ENCODE measurements around the gene PHACTR3.

The PHACTR3 gene

DNA sequence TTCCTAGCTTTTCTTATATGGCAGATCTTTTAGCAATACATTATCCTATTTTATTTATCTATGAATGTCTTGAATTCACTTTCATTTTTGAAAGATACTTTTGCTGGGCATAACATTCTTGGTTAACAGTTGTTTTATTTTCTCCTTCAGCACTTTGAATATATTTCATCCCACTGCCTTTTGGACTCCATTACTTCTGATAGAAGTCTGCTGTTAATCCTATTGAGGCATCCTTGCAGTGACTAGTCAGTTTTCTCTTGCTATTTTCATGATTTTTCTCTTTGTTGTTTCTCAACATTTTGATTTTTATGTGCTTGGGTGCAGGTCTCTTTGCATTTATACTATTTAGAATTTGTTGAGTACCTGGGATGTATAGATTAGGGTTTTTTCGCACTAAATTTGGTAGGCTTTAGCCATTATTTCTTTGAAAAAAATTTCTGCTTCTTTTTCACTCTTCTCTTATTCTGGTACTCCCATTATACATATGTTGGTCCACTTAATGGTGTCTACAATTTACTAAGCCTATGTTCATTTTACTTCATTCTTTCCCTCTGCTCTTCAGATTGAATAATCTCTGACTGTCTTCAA is 53.2 kb downstream of the PHACTR3 start:
- H3K4me1 ChIP-seq (ENCODE audit: control insufficient read depth, insufficient read depth, low read depth, low read length): no peaks in the 10 kb centered on the region
- no peak overlapping the region for H2BK5ac ChIP-seq (ENCODE audit: low read depth, low read length, poor library complexity, severe bottlenecking)
- no peaks in the 10 kb centered on the region for H3K79me1 ChIP-seq (replicated peaks; ENCODE audit: low read length, poor library complexity, severe bottlenecking)
- H2BK15ac ChIP-seq (ENCODE audit: low read depth, poor library complexity, severe bottlenecking): no peak overlapping the region
- no peak overlapping the region for H2BK120ac ChIP-seq (ENCODE audit: low read depth, low read length)
- H3K27me3 ChIP-seq (ENCODE audit: control insufficient read depth in 1 of 2, insufficient read depth in 1 of 2, low read length in 2 of 2): no peaks in the 10 kb centered on the region
- no peak overlapping the region for H3K27ac ChIP-seq (ENCODE audit: low read length, poor library complexity, severe bottlenecking)
- no peak overlapping the region for H3K4me3 ChIP-seq (ENCODE audit: insufficient read depth in 1 of 2, low read depth in 1 of 2, low read length in 2 of 2)
- no peak overlapping the region for H3K4me2 ChIP-seq (ENCODE audit: low read length, poor library complexity, severe bottlenecking)
- no peak overlapping the region for H3K14ac ChIP-seq (ENCODE audit: low read length in 2 of 2)
- peaks cover 57% of the 10 kb centered on the region for H3K9me3 ChIP-seq (ENCODE audit: control insufficient read depth, low read length)
- H2AK5ac ChIP-seq (ENCODE audit: low read length, severe bottlenecking): no peak overlapping the region
- H3K9ac ChIP-seq (ENCODE audit: low read length): no peak overlapping the region
- H4K91ac ChIP-seq (ENCODE audit: low read length): no peak overlapping the region
- no peak overlapping the region for H3K23ac ChIP-seq (ENCODE audit: low read length in 2 of 2)
- DNase-seq: peak; percentile 3
- H3K4ac ChIP-seq (ENCODE audit: low read depth in 1 of 2, low read length in 2 of 2): no peak overlapping the region
- no peak overlapping the region for H4K8ac ChIP-seq (ENCODE audit: low read length)
- H3K36me3 ChIP-seq (ENCODE audit: control insufficient read depth in 1 of 2, insufficient read depth in 2 of 2, low read depth in 1 of 2, low read length in 2 of 2): no peaks in the 10 kb centered on the region
- H2BK12ac ChIP-seq (ENCODE audit: low read length in 2 of 2): no peak overlapping the region
- no peak overlapping the region for H3K18ac ChIP-seq (ENCODE audit: low read depth in 1 of 2, low read length in 2 of 2)
- H2AFZ ChIP-seq (ENCODE audit: low read depth, low read length): no peak overlapping the region
- no CpG with 5 or more reads among the region's 1 CpG for WGBS

DNA sequence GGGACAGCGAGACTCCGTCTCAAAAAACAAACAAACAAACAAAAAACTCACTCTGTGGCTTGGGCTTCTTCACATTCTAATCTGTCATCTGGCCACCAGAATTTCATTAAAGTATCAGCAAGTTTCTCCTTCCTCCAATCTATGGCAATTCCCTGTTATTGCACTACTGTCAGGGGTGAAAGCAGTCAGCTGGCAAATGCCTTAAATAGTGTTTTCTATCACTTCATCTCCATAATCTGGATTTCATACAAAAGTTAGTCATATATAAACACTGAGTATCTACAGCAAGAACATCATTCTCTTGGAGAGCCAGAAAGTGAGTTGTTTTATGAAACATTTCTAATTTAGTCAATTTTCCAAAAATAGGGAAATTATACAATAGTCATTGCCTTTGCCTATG is 56.1 kb downstream of the PHACTR3 start:
- H3K9ac ChIP-seq (ENCODE audit: low read length): no peak overlapping the region
- H3K4ac ChIP-seq (ENCODE audit: low read depth in 1 of 2, low read length in 2 of 2): no peak overlapping the region
- H2AFZ ChIP-seq (ENCODE audit: low read depth, low read length): no peak overlapping the region
- H3K23ac ChIP-seq (ENCODE audit: low read length in 2 of 2): no peak overlapping the region
- no peak overlapping the region for H2AK5ac ChIP-seq (ENCODE audit: low read length, severe bottlenecking)
- H3K4me3 ChIP-seq (ENCODE audit: insufficient read depth in 1 of 2, low read depth in 1 of 2, low read length in 2 of 2): no peak overlapping the region
- no peak overlapping the region for H3K4me2 ChIP-seq (ENCODE audit: low read length, poor library complexity, severe bottlenecking)
- H4K91ac ChIP-seq (ENCODE audit: low read length): no peak overlapping the region
- H4K8ac ChIP-seq (ENCODE audit: low read length): no peak overlapping the region
- no peak overlapping the region for H2BK15ac ChIP-seq (ENCODE audit: low read depth, poor library complexity, severe bottlenecking)
- no peak overlapping the region for H3K27ac ChIP-seq (ENCODE audit: low read length, poor library complexity, severe bottlenecking)
- no peaks in the 10 kb centered on the region for H3K79me1 ChIP-seq (replicated peaks; ENCODE audit: low read length, poor library complexity, severe bottlenecking)
- no peak overlapping the region for H2BK12ac ChIP-seq (ENCODE audit: low read length in 2 of 2)
- H3K14ac ChIP-seq (ENCODE audit: low read length in 2 of 2): no peak overlapping the region
- WGBS: 83% methylated on average over 2 of the region's 2 CpGs
- H3K27me3 ChIP-seq (ENCODE audit: control insufficient read depth in 1 of 2, insufficient read depth in 1 of 2, low read length in 2 of 2): peaks cover 0 to 7% of the 10 kb centered on the region in 2 experiments
- DNase-seq: no peak
- no peak overlapping the region for H2BK120ac ChIP-seq (ENCODE audit: low read depth, low read length)
- H2BK5ac ChIP-seq (ENCODE audit: low read depth, low read length, poor library complexity, severe bottlenecking): no peak overlapping the region
- H3K36me3 ChIP-seq (ENCODE audit: control insufficient read depth in 1 of 2, insufficient read depth in 2 of 2, low read depth in 1 of 2, low read length in 2 of 2): no peaks in the 10 kb centered on the region
- no peaks in the 10 kb centered on the region for H3K4me1 ChIP-seq (ENCODE audit: control insufficient read depth, insufficient read depth, low read depth, low read length)
- H3K9me3 ChIP-seq (ENCODE audit: control insufficient read depth, low read length): peaks cover 52% of the 10 kb centered on the region
- no peak overlapping the region for H3K18ac ChIP-seq (ENCODE audit: low read depth in 1 of 2, low read length in 2 of 2)

DNA sequence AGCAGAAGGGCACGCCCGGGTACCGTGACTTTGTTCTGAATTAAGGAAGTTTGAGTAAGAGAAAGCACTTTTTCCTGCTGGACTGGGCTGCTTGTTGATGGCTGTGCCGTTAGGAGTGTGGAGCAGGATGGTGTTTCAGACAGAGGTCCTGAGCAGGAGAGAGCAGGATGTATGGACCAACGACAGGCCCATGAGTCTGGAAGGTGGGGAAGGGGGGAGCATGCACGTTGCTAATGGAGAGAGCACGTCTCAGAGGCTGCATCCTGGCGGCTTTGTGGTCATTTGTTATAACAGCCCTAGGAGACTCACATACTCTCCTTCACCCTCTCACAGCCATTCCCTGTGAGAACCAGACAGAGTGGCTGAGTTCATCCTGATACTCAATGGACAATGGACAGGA is 56.8 kb downstream of the PHACTR3 start:
- H2BK120ac ChIP-seq (ENCODE audit: low read depth, low read length): no peak overlapping the region
- no peak overlapping the region for H2AFZ ChIP-seq (ENCODE audit: low read depth, low read length)
- no peak overlapping the region for H4K91ac ChIP-seq (ENCODE audit: low read length)
- no peak overlapping the region for H2BK5ac ChIP-seq (ENCODE audit: low read depth, low read length, poor library complexity, severe bottlenecking)
- no peak overlapping the region for H2BK12ac ChIP-seq (ENCODE audit: low read length in 2 of 2)
- no peaks in the 10 kb centered on the region for H3K4me1 ChIP-seq (ENCODE audit: control insufficient read depth, insufficient read depth, low read depth, low read length)
- WGBS: 66% methylated on average over 8 of the region's 8 CpGs
- H3K23ac ChIP-seq (ENCODE audit: low read length in 2 of 2): no peak overlapping the region
- no peak overlapping the region for H3K4ac ChIP-seq (ENCODE audit: low read depth in 1 of 2, low read length in 2 of 2)
- H3K79me1 ChIP-seq (replicated peaks; ENCODE audit: low read length, poor library complexity, severe bottlenecking): no peaks in the 10 kb centered on the region
- no peak overlapping the region for H2BK15ac ChIP-seq (ENCODE audit: low read depth, poor library complexity, severe bottlenecking)
- DNase-seq: no peak
- peaks cover 0 to 7% of the 10 kb centered on the region in 2 experiments for H3K27me3 ChIP-seq (ENCODE audit: control insufficient read depth in 1 of 2, insufficient read depth in 1 of 2, low read length in 2 of 2)
- no peak overlapping the region for H4K8ac ChIP-seq (ENCODE audit: low read length)
- peaks cover 46% of the 10 kb centered on the region for H3K9me3 ChIP-seq (ENCODE audit: control insufficient read depth, low read length)
- H3K27ac ChIP-seq (ENCODE audit: low read length, poor library complexity, severe bottlenecking): no peak overlapping the region
- H3K18ac ChIP-seq (ENCODE audit: low read depth in 1 of 2, low read length in 2 of 2): no peak overlapping the region
- no peaks in the 10 kb centered on the region for H3K36me3 ChIP-seq (ENCODE audit: control insufficient read depth in 1 of 2, insufficient read depth in 2 of 2, low read depth in 1 of 2, low read length in 2 of 2)
- no peak overlapping the region for H3K4me3 ChIP-seq (ENCODE audit: insufficient read depth in 1 of 2, low read depth in 1 of 2, low read length in 2 of 2)
- H3K14ac ChIP-seq (ENCODE audit: low read length in 2 of 2): no peak overlapping the region
- H3K9ac ChIP-seq (ENCODE audit: low read length): no peak overlapping the region
- no peak overlapping the region for H3K4me2 ChIP-seq (ENCODE audit: low read length, poor library complexity, severe bottlenecking)
- H2AK5ac ChIP-seq (ENCODE audit: low read length, severe bottlenecking): no peak overlapping the region

DNA sequence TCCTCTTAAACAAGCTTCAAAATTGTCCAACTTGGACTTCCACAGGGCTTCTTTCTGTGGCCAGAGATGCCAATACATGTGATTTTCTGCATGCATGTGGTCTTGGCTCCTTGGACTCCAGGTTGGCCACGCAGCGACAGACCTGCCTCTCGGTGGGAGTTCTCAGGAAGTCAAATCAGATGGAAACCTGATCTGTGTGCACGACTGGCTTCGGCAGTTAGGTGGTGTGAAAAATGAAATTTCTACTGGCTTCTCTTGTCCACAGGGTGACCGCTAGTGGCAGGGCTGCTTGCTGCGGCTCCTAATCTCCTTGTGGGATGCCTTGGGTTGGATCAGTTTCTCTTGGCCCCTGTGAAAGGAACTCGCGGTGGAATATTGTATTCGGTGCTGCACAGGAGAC is 57.3 kb downstream of the PHACTR3 start:
- Histone ChIP-seq H3K79me1 (replicated peaks; ENCODE audit: low read length, poor library complexity, severe bottlenecking) (no peaks in the 10 kb centered on the region), H3K27ac (ENCODE audit: low read length, poor library complexity, severe bottlenecking) (no peak overlapping the region), H3K4me2 (ENCODE audit: low read length, poor library complexity, severe bottlenecking) (no peak overlapping the region), H3K9me3 (ENCODE audit: control insufficient read depth, low read length) (peaks cover 41% of the 10 kb centered on the region), H3K36me3 (ENCODE audit: control insufficient read depth in 1 of 2, insufficient read depth in 2 of 2, low read depth in 1 of 2, low read length in 2 of 2) (no peaks in the 10 kb centered on the region), H2BK120ac (ENCODE audit: low read depth, low read length) (no peak overlapping the region), H4K91ac (ENCODE audit: low read length) (no peak overlapping the region), H3K9ac (ENCODE audit: low read length) (no peak overlapping the region), H2BK15ac (ENCODE audit: low read depth, poor library complexity, severe bottlenecking) (no peak overlapping the region), H3K4me3 (ENCODE audit: insufficient read depth in 1 of 2, low read depth in 1 of 2, low read length in 2 of 2) (no peak overlapping the region), H2AFZ (ENCODE audit: low read depth, low read length) (no peak overlapping the region), H2BK12ac (ENCODE audit: low read length in 2 of 2) (no peak overlapping the region), H4K8ac (ENCODE audit: low read length) (no peak overlapping the region), H3K23ac (ENCODE audit: low read length in 2 of 2) (no peak overlapping the region), H3K4ac (ENCODE audit: low read depth in 1 of 2, low read length in 2 of 2) (no peak overlapping the region), H2AK5ac (ENCODE audit: low read length, severe bottlenecking) (no peak overlapping the region), H3K27me3 (ENCODE audit: control insufficient read depth in 1 of 2, insufficient read depth in 1 of 2, low read length in 2 of 2) (peaks cover 0 to 7% of the 10 kb centered on the region in 2 experiments), H2BK5ac (ENCODE audit: low read depth, low read length, poor library complexity, severe bottlenecking) (no peak overlapping the region), H3K14ac (ENCODE audit: low read length in 2 of 2) (no peak overlapping the region), H3K4me1 (ENCODE audit: control insufficient read depth, insufficient read depth, low read depth, low read length) (no peaks in the 10 kb centered on the region), H3K18ac (ENCODE audit: low read depth in 1 of 2, low read length in 2 of 2) (no peak overlapping the region)
- no peak for DNase-seq
- 79% methylated on average over 10 of the region's 10 CpGs for WGBS
